Rectal smooth muscle tissue (tissue), 1 donor: ENCODE measurements around the gene SUSD4.

Source experiments
- H3K27ac ChIP-seq: one replicate; pipeline ENCODE4 v1.7.0; 2013; ENCODE audit warnings: low read depth, low read length, inconsistent platforms
- H3K27me3 ChIP-seq: one replicate; pipeline ENCODE4 v1.7.0; 2013; ENCODE audit warnings: low read length; ENCODE audit not compliant: control insufficient read depth, insufficient read depth
- H3K36me3 ChIP-seq: one replicate; pipeline ENCODE4 v1.7.0; 2013; ENCODE audit warnings: low read length; ENCODE audit not compliant: control insufficient read depth, insufficient read depth
- H3K4me1 ChIP-seq: one replicate; pipeline ENCODE4 v1.7.0; 2013; ENCODE audit warnings: low read length; ENCODE audit not compliant: control insufficient read depth, insufficient read depth
- H3K4me3 ChIP-seq: one replicate; pipeline ENCODE4 v1.7.0; 2013; ENCODE audit warnings: low read length
- H3K9ac ChIP-seq: one replicate; pipeline ENCODE4 v1.7.0; 2013; ENCODE audit warnings: low read length

SUSD4 gene

GRCh38 chr1:223216531-223217205, 147.3 kb downstream of the SUSD4 start:
- no peaks in the 10 kb centered on the region for H3K36me3 ChIP-seq
- no peaks in the 10 kb centered on the region for H3K4me1 ChIP-seq
- no peak overlapping the region for H3K27ac ChIP-seq
- H3K9ac ChIP-seq = no peak overlapping the region
- no peak overlapping the region for H3K4me3 ChIP-seq
- no peaks in the 10 kb centered on the region for H3K27me3 ChIP-seq

- H3K36me3 ChIP-seq = no peaks in the 10 kb centered on the region
- no peaks in the 10 kb centered on the region for H3K4me1 ChIP-seq
- no peak overlapping the region for H3K9ac ChIP-seq
- H3K27ac ChIP-seq = no peak overlapping the region
- no peak overlapping the region for H3K4me3 ChIP-seq
- no peaks in the 10 kb centered on the region for H3K27me3 ChIP-seq
Observed at GRCh38 chr1:223216074-223216473, 147.9 kb downstream of the SUSD4 start.

- no peaks in the 10 kb centered on the region for H3K36me3 ChIP-seq
- H3K9ac ChIP-seq = no peak overlapping the region
- H3K4me1 ChIP-seq = no peaks in the 10 kb centered on the region
- H3K27ac ChIP-seq = no peak overlapping the region
- H3K4me3 ChIP-seq = no peak overlapping the region
- no peaks in the 10 kb centered on the region for H3K27me3 ChIP-seq
Observed at GRCh38 chr1:223215026-223215425, 148.9 kb downstream of the SUSD4 start.

- no peak overlapping the region for H3K4me3 ChIP-seq
- H3K9ac ChIP-seq = no peak overlapping the region
- no peaks in the 10 kb centered on the region for H3K4me1 ChIP-seq
- H3K27ac ChIP-seq = no peak overlapping the region
- H3K36me3 ChIP-seq = no peaks in the 10 kb centered on the region
- no peaks in the 10 kb centered on the region for H3K27me3 ChIP-seq
Observed at GRCh38 chr1:223214261-223214807, 149.6 kb downstream of the SUSD4 start.

- H3K4me3 ChIP-seq = no peak overlapping the region
- no peaks in the 10 kb centered on the region for H3K4me1 ChIP-seq
- H3K36me3 ChIP-seq = no peaks in the 10 kb centered on the region
- no peak overlapping the region for H3K9ac ChIP-seq
- H3K27me3 ChIP-seq = no peaks in the 10 kb centered on the region
- H3K27ac ChIP-seq = no peak overlapping the region
Observed at GRCh38 chr1:223212441-223212840, 151.5 kb downstream of the SUSD4 start.

GRCh38 chr1:223211323-223211985, 152.5 kb downstream of the SUSD4 start:
- H3K27me3 ChIP-seq = no peaks in the 10 kb centered on the region
- H3K4me3 ChIP-seq = no peak overlapping the region
- H3K9ac ChIP-seq = no peak overlapping the region
- no peaks in the 10 kb centered on the region for H3K4me1 ChIP-seq
- no peak overlapping the region for H3K27ac ChIP-seq
- H3K36me3 ChIP-seq = no peaks in the 10 kb centered on the region

GRCh38 chr1:223210788-223211120, 153.2 kb downstream of the SUSD4 start:
- H3K4me3 ChIP-seq = no peak overlapping the region
- H3K27ac ChIP-seq = no peak overlapping the region
- H3K4me1 ChIP-seq = no peaks in the 10 kb centered on the region
- no peaks in the 10 kb centered on the region for H3K36me3 ChIP-seq
- no peak overlapping the region for H3K9ac ChIP-seq
- H3K27me3 ChIP-seq = no peaks in the 10 kb centered on the region

GRCh38 chr1:223209992-223210787, 153.8 kb downstream of the SUSD4 start:
- H3K9ac ChIP-seq = no peak overlapping the region
- H3K27me3 ChIP-seq = no peaks in the 10 kb centered on the region
- no peak overlapping the region for H3K27ac ChIP-seq
- no peaks in the 10 kb centered on the region for H3K36me3 ChIP-seq
- no peaks in the 10 kb centered on the region for H3K4me1 ChIP-seq
- H3K4me3 ChIP-seq = no peak overlapping the region

- Histone ChIP-seq H3K4me3 (no peak overlapping the region), H3K9ac (no peak overlapping the region), H3K27me3 (no peaks in the 10 kb centered on the region), H3K4me1 (no peaks in the 10 kb centered on the region), H3K27ac (no peak overlapping the region), H3K36me3 (no peaks in the 10 kb centered on the region)
Observed at GRCh38 chr1:223209293-223209898, 154.6 kb downstream of the SUSD4 start.

- Histone ChIP-seq H3K4me1 (no peaks in the 10 kb centered on the region), H3K4me3 (no peak overlapping the region), H3K36me3 (no peaks in the 10 kb centered on the region), H3K27me3 (no peaks in the 10 kb centered on the region), H3K27ac (no peak overlapping the region), H3K9ac (no peak overlapping the region)
Observed at GRCh38 chr1:223208164-223209076, 155.6 kb downstream of the SUSD4 start.

GRCh38 chr1:223207293-223208066, 156.5 kb downstream of the SUSD4 start:
- H3K36me3 ChIP-seq = no peaks in the 10 kb centered on the region
- H3K4me1 ChIP-seq = no peaks in the 10 kb centered on the region
- no peak overlapping the region for H3K9ac ChIP-seq
- no peaks in the 10 kb centered on the region for H3K27me3 ChIP-seq
- H3K4me3 ChIP-seq = no peak overlapping the region
- no peak overlapping the region for H3K27ac ChIP-seq
